Coronary artery (tissue), 2 donors: ENCODE data around the gene BTAF1.

Experiments
- DNase-seq: peaks from one replicate; pipeline ENCODE4 v3.0.0-alpha.2; 2017; ENCODE audit warnings: low spot score
- H3K27ac ChIP-seq, 2 donors: fragments of 200-600 bp; sonication (generic); one replicate each; pipeline ENCODE4 v1.5.1; 2016 to 2019
- H3K4me3 ChIP-seq: fragments of 200-600 bp; sonication (generic); 2 replicates; pipeline ENCODE4 v1.5.1; 2016; ENCODE audit warnings: mild to moderate bottlenecking, moderate library complexity
- TF ChIP-seq, protein P1 (sequence below): fragments of 200-600 bp; sonication (generic); IDR thresholded peaks from one replicate; pipeline ENCODE4 v1.5.1; 2019; ENCODE audit warnings: antibody characterized with exemption

Gene BTAF1

DNA sequence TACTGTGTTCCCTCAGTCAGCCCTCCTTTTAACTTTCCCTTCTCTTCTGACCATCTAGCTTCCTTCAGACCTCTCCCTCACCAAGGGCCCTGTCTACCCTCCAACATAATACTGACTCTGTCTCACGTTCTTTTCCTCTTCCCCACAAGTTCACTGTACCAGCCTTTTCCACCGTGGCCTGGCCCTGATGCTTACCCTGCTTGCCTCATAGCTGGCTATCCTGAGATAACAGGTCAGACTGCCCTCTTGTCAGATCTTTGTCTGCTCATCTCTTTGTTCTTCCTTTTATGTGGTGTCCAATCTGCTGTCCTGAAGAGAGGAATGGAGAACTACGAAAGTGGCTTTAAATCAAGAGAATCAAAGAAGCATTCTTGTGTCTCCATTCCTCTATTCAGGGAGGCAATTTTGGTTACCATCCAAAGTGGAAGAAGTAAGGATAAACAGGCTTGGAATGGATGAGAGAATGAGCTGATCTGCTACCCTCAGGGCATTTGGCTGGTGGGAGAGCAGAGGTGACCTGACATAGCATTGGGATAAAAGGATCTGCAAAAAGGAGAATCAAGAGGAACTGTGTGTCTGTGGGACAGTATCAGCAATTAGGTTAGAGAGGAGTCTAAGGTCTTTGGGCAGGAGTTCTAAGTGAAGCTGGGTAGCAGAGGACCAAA is 8.1 kb downstream of the BTAF1 start:
- H3K27ac ChIP-seq = no peak overlapping the region
- no peak overlapping the region for H3K4me3 ChIP-seq
- TF ChIP-seq, protein P1, sequence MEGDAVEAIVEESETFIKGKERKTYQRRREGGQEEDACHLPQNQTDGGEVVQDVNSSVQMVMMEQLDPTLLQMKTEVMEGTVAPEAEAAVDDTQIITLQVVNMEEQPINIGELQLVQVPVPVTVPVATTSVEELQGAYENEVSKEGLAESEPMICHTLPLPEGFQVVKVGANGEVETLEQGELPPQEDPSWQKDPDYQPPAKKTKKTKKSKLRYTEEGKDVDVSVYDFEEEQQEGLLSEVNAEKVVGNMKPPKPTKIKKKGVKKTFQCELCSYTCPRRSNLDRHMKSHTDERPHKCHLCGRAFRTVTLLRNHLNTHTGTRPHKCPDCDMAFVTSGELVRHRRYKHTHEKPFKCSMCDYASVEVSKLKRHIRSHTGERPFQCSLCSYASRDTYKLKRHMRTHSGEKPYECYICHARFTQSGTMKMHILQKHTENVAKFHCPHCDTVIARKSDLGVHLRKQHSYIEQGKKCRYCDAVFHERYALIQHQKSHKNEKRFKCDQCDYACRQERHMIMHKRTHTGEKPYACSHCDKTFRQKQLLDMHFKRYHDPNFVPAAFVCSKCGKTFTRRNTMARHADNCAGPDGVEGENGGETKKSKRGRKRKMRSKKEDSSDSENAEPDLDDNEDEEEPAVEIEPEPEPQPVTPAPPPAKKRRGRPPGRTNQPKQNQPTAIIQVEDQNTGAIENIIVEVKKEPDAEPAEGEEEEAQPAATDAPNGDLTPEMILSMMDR = no peak
- DNase-seq = no peak

DNA sequence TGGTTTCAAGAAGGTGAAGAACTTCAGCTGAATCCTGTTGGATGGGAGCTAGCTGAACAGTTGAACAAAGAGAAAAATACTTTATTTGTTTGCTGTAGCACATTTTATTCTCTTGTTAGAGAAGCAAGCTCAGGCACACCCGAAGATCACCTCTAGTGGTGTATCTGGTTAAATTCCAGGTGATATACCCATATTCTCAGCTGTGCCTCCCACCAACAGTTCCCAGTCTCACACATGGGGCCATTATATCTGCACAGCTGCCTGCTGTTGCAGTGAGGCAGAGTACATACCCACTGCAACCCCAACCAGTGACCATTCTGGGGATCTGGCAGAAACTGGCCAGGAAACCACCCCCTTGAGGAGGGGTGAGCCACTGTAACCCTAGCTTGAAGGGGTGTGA is 9.2 kb downstream of the BTAF1 start:
- TF ChIP-seq, protein P1 = no peak
- H3K27ac ChIP-seq = no peak overlapping the region
- DNase-seq = no peak
- H3K4me3 ChIP-seq = no peak overlapping the region

DNA sequence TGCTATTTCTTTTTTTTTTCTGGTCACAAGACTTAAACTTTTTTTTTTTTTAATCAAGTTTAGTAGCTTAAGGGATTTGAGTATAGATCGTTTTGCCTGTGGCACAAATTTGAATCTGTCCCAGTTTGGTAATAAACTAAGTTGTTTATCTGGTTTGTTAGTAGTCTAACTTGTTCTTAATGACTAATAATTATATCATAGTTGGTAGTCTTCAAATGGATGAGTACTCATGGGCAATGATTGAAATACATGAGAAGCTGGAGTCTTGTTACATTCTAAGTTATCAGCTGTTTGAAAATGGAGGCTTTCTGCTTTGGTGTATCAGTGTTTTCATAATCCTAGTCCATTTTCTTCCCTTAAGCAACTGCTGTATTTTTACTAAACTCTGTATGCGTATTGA is 12.3 kb downstream of the BTAF1 start:
- DNase-seq = no peak
- Histone ChIP-seq H3K4me3 (no peak overlapping the region), H3K27ac (no peak overlapping the region)
- TF ChIP-seq, protein P1 = no peak

DNA sequence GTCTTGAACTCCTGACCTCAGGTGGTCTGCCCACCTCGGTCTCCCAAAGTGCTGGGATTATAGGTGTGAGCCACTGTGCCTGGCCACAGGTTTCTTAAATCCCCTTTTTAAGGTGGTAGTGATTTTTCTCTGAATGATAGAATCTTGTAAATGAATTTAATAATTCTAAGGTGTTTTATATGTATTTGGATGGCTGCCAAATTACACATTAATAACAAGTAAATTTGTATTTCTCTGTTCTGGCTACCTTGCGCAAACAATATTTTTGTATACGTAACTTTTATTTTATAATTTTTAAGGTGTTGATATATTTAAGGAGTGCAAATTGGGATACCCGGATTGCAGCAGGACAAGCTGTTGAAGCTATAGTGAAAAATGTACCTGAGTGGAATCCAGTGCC is 16.1 kb downstream of the BTAF1 start:
- no peak for DNase-seq
- Histone ChIP-seq H3K27ac (no peak overlapping the region), H3K4me3 (no peak overlapping the region)
- TF ChIP-seq, protein P1 = no peak

DNA sequence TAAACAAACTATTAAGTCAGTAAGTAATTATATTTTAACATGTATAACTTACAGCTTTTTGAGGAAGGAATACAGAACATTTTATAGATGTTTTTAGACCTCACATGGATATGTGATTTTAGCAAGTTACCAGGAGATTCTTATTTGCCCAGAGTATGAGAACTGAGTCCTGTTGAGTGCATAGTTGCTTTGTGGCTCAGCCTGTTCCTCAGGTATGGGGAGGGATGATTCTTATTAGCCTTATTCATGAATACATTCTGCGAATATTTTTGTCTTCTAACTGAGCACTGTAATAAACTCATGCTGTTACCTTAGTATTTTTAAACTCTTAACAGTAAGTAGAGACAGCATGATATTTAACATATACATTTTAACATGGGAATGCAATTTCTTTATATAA is 17.9 kb downstream of the BTAF1 start:
- no peak overlapping the region for H3K27ac ChIP-seq
- TF ChIP-seq, protein P1 = no peak
- H3K4me3 ChIP-seq = no peak overlapping the region
- no peak for DNase-seq

DNA sequence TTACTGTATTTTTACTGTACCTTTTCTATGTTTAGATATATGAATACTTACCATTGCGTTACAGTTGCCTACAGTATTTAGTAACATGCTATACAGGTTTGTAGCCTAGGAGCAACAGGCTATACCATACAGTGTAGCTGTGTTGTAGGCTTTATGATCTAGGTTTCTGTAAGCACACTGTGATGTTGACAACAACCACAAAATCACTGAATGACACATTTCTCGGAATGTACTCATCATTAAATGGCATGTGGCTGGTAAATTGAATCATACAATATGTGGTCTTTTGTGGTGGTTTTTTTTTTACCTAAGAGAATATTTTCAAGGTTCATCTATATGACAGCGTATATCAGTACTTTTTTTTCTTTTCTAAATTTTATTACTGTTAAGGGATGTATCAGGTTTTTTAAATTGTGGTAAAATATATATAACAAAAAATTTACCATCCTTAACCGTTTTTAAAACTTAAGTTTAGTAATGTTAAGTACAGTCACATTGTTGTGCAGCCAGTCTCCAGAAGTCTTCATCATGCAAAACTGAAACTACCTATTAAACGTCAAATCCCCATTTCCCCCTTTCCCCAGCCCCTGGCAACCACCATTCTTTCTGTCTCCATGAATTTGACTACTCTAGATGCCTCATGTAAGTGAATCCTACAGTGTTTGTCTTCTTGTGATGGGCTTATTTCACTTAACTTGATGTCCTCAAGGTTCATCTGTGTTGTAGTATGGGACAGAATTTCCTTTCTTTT is 21.5 kb downstream of the BTAF1 start:
- H3K4me3 ChIP-seq = no peak overlapping the region
- no peak overlapping the region for H3K27ac ChIP-seq
- TF ChIP-seq, protein P1 = no peak
- DNase-seq = no peak
